Caki2 (cell line): ENCODE measurements around the gene RPL37. TPM values are rescaled to one million over a fixed set of nuclear protein-coding genes. Genes with fewer than 3 reads are reported as not detected.
A peak's percentile ranks its signal among the peaks of the same experiment; 100 is the strongest.
"Not testable (repeated sequence)": the region's sequence is repeated elsewhere in the genome, so short reads cannot be mapped to it uniquely, and the experiment has no call there.

Source experiments
- DNase-seq: peaks from one replicate; pipeline ENCODE4 v3.0.0-alpha.2; 2015; ENCODE audit warnings: low read depth
- in situ Hi-C: cut with HindIII; loops from 2 replicates; pipeline ENCODE4 v1.10.0; 2016; ENCODE audit warnings: low sequenced_read_pairs, low pct_unique_long_range_greater_than_20kb, mixed read lengths
- total RNA-seq: library from RNA; depleted of rRNA; stranded (reverse); fragments of >200 nt; shearing (Covaris generic); gene quantifications from 2 replicates; pipeline ENCODE4 v1.2.3, GENCODE V29; 2014; ENCODE audit warnings: low replicate concordance

The RPL37 gene
- total RNA-seq, 1 experiment from 2014 or later, result 170 TPM

DNA sequence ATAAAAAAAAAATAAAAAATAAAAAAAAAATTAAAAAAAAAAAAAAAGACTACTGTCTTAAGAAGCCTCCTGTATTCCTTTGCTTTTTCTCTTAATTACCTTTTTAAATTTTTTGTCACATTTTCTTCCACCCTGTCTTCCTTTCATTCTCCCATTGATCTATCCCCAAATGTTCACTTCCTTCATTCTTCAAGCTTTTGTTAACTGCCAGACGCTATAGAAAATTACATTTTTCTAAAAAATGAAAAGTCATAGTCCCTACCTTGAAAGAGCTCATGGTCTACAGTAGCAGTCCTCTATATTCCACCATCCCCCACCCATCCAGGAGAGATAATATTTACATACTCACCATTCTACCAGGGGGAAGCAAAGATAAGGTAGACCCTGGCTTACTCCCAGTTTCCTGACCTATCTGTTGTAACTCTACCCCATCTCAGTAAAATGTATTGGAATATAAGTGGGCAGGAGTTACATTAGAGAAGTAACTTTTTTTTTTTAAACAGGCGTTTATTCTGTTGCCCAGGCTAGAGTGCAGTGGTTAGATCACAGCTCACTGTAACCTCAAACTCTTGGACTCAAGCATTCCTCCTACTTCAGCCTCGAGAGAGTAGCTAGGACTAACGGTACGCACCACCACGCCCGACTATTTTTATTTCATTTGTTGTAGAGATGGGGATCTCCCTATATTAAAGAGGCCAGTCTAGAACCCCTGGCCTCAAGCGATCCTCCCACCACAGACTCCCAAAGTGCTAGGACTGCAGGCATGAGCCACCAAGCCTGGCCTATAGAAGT, 33.1 kb downstream of the RPL37 start:
- in situ Hi-C loops, result no loop called here
- DNase-seq, result no peak

DNA sequence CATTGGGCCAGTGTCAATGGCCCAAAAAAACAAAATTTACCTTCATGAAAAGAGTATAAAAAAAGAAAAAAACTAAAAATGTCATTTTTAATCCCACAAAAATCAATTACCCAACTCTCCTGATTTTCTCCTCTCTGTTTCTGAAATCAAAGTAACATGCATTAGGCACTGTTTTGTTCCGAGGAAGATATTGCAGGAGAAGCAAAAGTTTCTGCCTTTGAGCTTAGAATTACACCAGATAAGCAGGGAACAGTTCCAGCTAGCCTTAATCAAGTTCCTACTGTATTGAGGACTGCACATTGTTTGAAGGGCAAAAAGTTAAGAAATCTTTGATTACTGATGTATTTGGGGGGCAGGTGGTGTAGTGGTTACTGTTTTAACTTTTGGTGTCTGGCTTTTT, 35.8 kb downstream of the RPL37 start:
- no peak for DNase-seq
- in situ Hi-C loops, result no loop called here

- in situ Hi-C loops, result no loop called here
- DNase-seq, result no peak
These were observed 36.2 kb downstream of the RPL37 start for GRCh38 chr5:40798801-40799210.

- peak; percentile 83 for DNase-seq
- in situ Hi-C loops, result no loop called here
These were observed 36.8 kb downstream of the RPL37 start, which contains the start of gene PRKAA1 for GRCh38 chr5:40798012-40798800. Gene PRKAA1 (minus strand): TSS chr5:40798374. CDS start chr5:40798189, 185 bp downstream.

GRCh38 chr5:40797273-40798011, 37.6 kb downstream of the RPL37 start:
- DNase-seq, result peak; percentile 82
- in situ Hi-C loops, result no loop called here

- in situ Hi-C loops, result no loop called here
- no peak for DNase-seq
These were observed 38.5 kb downstream of the RPL37 start for GRCh38 chr5:40796487-40796889.

DNA sequence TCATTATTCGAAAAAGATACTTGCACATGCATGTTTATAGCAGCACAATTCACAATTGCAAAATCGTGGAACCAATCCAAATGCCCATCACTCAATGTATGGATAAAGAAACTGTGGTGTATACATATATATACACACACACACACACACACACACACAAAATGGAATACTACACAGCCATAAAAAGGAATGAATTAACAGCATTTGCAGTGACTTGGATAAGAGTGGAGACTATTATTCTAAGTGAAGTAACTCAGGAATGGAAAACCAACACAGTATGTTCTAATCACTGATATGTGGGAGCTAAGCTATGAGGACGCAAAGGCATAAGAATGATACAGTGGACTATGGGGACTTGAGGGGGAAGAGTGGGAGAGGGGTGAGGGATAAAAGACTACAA, 40.1 kb downstream of the RPL37 start:
- in situ Hi-C loops, DNase-seq: not testable (repeated sequence)

DNA sequence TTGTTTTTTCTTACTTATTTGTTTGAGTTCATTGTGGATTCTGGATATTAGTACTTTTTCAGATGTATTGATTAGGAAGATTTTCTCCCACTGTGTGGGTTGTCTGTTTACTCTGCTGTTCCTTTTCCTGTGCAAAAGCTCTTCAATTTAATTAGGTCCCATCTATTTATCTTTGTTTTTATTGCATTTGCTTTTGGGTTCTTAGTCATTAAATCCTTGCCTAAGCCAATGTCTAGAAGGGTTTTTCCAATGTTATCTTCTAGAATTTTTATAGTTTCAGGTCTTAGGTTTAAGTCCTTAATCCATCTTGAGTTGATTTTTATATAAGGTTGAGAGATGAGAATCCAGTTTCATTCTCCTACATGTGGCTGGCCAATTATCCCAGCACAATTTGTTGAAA, 40.7 kb downstream of the RPL37 start:
- in situ Hi-C loops, DNase-seq: not testable (repeated sequence)

GRCh38 chr5:40792691-40793090, 42.3 kb downstream of the RPL37 start:
- in situ Hi-C loops, DNase-seq: not testable (repeated sequence)

DNA sequence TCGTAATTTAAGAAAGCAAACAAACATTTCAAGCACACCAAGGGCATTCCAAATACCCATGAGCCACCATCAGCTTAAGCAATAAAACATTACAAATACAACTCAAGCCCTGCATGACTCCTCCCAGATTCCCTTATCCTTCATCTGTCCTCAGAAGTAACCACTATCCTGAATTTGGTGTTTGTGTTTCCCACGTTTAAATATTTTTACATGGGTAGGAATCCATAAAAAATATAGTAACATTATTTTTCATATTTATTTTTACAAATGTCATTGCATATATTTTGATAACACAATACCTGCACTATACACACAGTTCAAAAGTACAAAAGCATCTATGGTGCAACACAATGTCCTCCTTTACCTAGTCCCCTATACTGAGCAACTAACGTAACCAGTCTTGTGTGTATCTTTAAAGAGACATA, 43.3 kb downstream of the RPL37 start:
- in situ Hi-C loops, result no loop called here
- DNase-seq, result no peak

- in situ Hi-C loops, result no loop called here
- DNase-seq, result no peak
These were observed 44.0 kb downstream of the RPL37 start for GRCh38 chr5:40790947-40791593.

GRCh38 chr5:40788941-40789340, 46.1 kb downstream of the RPL37 start:
- DNase-seq, in situ Hi-C loops: not testable (repeated sequence)

- in situ Hi-C loops, result no loop called here
- DNase-seq, result no peak
These were observed 47.0 kb downstream of the RPL37 start for GRCh38 chr5:40787986-40788385.

GRCh38 chr5:40786664-40787063, 48.4 kb downstream of the RPL37 start:
- in situ Hi-C loops, DNase-seq: not testable (repeated sequence)

DNA sequence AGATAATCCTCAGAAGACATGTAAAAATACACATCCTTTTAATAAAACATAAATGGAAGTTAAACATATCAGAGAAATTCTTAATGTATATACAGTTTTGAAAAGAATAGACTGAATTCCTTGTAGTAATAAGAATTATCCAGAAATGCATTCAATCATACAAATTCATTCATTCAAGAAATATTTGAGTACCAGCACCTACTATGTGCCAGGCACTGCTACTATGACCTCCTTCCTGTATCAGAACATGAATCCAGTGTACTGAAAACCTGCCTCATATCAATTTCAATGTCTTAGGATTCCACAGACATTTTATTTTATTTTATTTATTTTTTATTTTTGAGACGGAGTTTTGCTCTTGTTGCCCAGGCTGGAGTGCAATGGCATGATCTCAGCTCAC, 50.1 kb downstream of the RPL37 start:
- in situ Hi-C loops, result no loop called here
- no peak for DNase-seq

GRCh38 chr5:40784027-40784653, 50.9 kb downstream of the RPL37 start:
- peak; percentile 21 for DNase-seq
- in situ Hi-C loops, result no loop called here

GRCh38 chr5:40781843-40782409, 53.1 kb downstream of the RPL37 start:
- in situ Hi-C loops, result no loop called here
- no peak for DNase-seq
